Neural cell (in vitro differentiated cells): ENCODE measurements around the gene ARHGEF12. TPM values are rescaled to one million over a fixed set of nuclear protein-coding genes. Genes with fewer than 3 reads are reported as not detected.

Source experiments
- H2AFZ ChIP-seq: fragments of 200-600, 300-800 bp; sonication (generic), shearing (Covaris generic); 2 replicates; pipeline ENCODE4 v1.6.0; 2014; ENCODE audit warnings: low read depth, mild to moderate bottlenecking, antibody characterized with exemption, low read length, moderate library complexity
- H3F3A ChIP-seq: fragments of 200-600 bp; shearing (Covaris generic); 2 replicates; pipeline ENCODE4 v1.6.1; 2016; ENCODE audit warnings: mild to moderate bottlenecking, moderate library complexity, mixed read lengths, antibody characterized with exemption, low read length; ENCODE audit not compliant: insufficient read depth, poor library complexity, severe bottlenecking
- H3K27ac ChIP-seq: fragments of 200-600, 300-800 bp; sonication (generic), shearing (Covaris generic); 2 replicates; pipeline ENCODE4 v1.5.1; 2014; ENCODE audit warnings: mild to moderate bottlenecking, low read length, moderate library complexity
- H3K27me3 ChIP-seq: fragments of 300-800, 200-600 bp; sonication (generic), shearing (Covaris generic); 2 replicates; pipeline ENCODE4 v1.6.0; 2014; ENCODE audit warnings: mild to moderate bottlenecking, low read depth, low read length, moderate library complexity; ENCODE audit not compliant: insufficient read depth
- H3K36me3 ChIP-seq: fragments of 300-800, 200-600 bp; sonication (generic), shearing (Covaris generic); 2 replicates; pipeline ENCODE4 v1.5.1; 2014; ENCODE audit warnings: mild to moderate bottlenecking, antibody characterized with exemption, low read length, moderate library complexity; ENCODE audit not compliant: insufficient read depth
- H3K4me2 ChIP-seq: fragments of 300-800, 200-600 bp; sonication (generic), shearing (Covaris generic); 2 replicates; pipeline ENCODE4 v1.6.0; 2014; ENCODE audit warnings: mild to moderate bottlenecking, low read length
- H3K4me3 ChIP-seq: fragments of 300-800, 200-600 bp; sonication (generic), shearing (Covaris generic); 2 replicates; pipeline ENCODE4 v1.5.1; 2014; ENCODE audit warnings: mild to moderate bottlenecking, low read length, moderate library complexity
- H3K79me2 ChIP-seq: fragments of 200-600 bp; shearing (Covaris generic); replicated peaks from 2 replicates; pipeline ENCODE4 v1.6.0; 2014; ENCODE audit warnings: mild to moderate bottlenecking, low read length, moderate library complexity; ENCODE audit not compliant: insufficient read depth
- H3K9ac ChIP-seq: fragments of 300-800, 200-600 bp; sonication (generic), shearing (Covaris generic); 2 replicates; pipeline ENCODE4 v1.6.1; 2016; ENCODE audit warnings: mild to moderate bottlenecking, low read length, mixed read lengths
- H3K9me2 ChIP-seq: fragments of 200-600 bp; shearing (Covaris generic); 2 replicates; pipeline ENCODE4 v1.6.1; 2016; ENCODE audit warnings: mild to moderate bottlenecking, low read length, mixed read lengths; ENCODE audit not compliant: insufficient read depth
- H3K9me3 ChIP-seq: fragments of 200-600, 300-800 bp; sonication (generic), shearing (Covaris generic); 2 replicates; pipeline ENCODE4 v1.6.1; 2016; ENCODE audit warnings: mild to moderate bottlenecking, mixed run types, low read length, moderate library complexity, mixed read lengths
- H4K20me1 ChIP-seq: fragments of 200-600 bp; shearing (Covaris generic); 2 replicates; pipeline ENCODE4 v1.6.1; 2016; ENCODE audit warnings: mild to moderate bottlenecking, mixed run types; ENCODE audit not compliant: insufficient read depth
- EP300 ChIP-seq: fragments of 450-650 bp; conservative IDR thresholded peaks from 2 replicates; pipeline ENCODE4 v1.6.1; 2014; ENCODE audit warnings: antibody characterized with exemption, mild to moderate bottlenecking, moderate library complexity; ENCODE audit not compliant: poor library complexity, severe bottlenecking
- EZH2 ChIP-seq: fragments of 200-600, 300-800 bp; shearing (Covaris generic), sonication (generic); IDR thresholded peaks from 2 replicates; pipeline ENCODE4 v1.6.1; 2014; ENCODE audit warnings: antibody characterized with exemption, low read length, borderline replicate concordance, mild to moderate bottlenecking; ENCODE audit not compliant: insufficient read depth, poor library complexity, severe bottlenecking
- MXI1 ChIP-seq: fragments of 450-650 bp; conservative IDR thresholded peaks from 2 replicates; pipeline ENCODE4 v1.6.1; 2014; ENCODE audit warnings: antibody characterized with exemption, mild to moderate bottlenecking; ENCODE audit not compliant: poor library complexity, severe bottlenecking
- POLR2AphosphoS5 ChIP-seq: IDR thresholded peaks from 2 replicates; pipeline ENCODE4 v1.6.1; 2012
- RAD21 ChIP-seq: fragments of 450-650 bp; conservative IDR thresholded peaks from 2 replicates; pipeline ENCODE4 v1.6.1; 2014; ENCODE audit warnings: antibody characterized with exemption, mild to moderate bottlenecking, moderate library complexity
- SMC3 ChIP-seq: fragments of 450-650 bp; conservative IDR thresholded peaks from 2 replicates; pipeline ENCODE4 v1.6.1; 2014; ENCODE audit warnings: antibody characterized with exemption, mild to moderate bottlenecking, moderate library complexity; ENCODE audit not compliant: poor library complexity
- TAF1 ChIP-seq: IDR thresholded peaks from 2 replicates; pipeline ENCODE4 v1.6.1; 2012; ENCODE audit warnings: low read depth
- polyA plus RNA-seq: library from polyadenylated mRNA; depleted of rRNA; stranded (reverse); fragments of >200 nt; gene quantifications from 2 replicates; pipeline ENCODE4 v1.2.3, GENCODE V29; 2014
- TF ChIP-seq, protein P1 (sequence below): fragments of 450-650 bp; IDR thresholded peaks from 2 replicates; pipeline ENCODE4 v1.5.1; 2014; ENCODE audit warnings: antibody characterized with exemption, mild to moderate bottlenecking, moderate library complexity; ENCODE audit not compliant: poor library complexity, severe bottlenecking
- TF ChIP-seq, protein P2 (sequence below): IDR thresholded peaks from 2 replicates; pipeline ENCODE4 v1.6.1; 2012; ENCODE audit warnings: borderline replicate concordance

Gene ARHGEF12
- polyA plus RNA-seq, 1 donor from 2014 or later: 93.4 TPM

DNA sequence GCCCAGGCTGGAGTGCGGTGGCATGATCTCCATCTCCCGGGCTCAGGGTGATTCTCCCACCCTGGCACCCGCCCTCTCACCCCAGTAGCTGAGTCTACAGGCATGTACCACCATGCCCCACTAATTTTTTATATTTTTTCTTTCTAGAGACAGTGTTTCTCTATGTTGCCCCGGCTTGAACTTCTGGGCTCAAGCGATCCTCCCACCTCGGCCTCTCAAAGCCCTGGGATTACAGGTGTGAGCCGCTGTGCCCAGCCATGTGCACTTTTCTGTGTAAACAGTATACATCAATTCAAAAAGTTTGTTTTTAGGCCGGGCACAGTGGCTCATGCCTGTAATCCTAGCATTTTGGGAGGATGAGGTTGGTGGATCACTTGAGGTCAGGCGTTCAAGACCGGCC is 190.0 kb downstream of the ARHGEF12 start:
- H3K9ac ChIP-seq: no peak overlapping the region
- H3K9me3 ChIP-seq: no peaks in the 10 kb centered on the region
- no peaks in the 10 kb centered on the region for H3F3A ChIP-seq
- no peaks in the 10 kb centered on the region for H3K27me3 ChIP-seq
- no peaks in the 10 kb centered on the region for H3K36me3 ChIP-seq
- H3K79me2 ChIP-seq: no peaks in the 10 kb centered on the region
- no peak overlapping the region for H2AFZ ChIP-seq
- TF ChIP-seq, protein P1, sequence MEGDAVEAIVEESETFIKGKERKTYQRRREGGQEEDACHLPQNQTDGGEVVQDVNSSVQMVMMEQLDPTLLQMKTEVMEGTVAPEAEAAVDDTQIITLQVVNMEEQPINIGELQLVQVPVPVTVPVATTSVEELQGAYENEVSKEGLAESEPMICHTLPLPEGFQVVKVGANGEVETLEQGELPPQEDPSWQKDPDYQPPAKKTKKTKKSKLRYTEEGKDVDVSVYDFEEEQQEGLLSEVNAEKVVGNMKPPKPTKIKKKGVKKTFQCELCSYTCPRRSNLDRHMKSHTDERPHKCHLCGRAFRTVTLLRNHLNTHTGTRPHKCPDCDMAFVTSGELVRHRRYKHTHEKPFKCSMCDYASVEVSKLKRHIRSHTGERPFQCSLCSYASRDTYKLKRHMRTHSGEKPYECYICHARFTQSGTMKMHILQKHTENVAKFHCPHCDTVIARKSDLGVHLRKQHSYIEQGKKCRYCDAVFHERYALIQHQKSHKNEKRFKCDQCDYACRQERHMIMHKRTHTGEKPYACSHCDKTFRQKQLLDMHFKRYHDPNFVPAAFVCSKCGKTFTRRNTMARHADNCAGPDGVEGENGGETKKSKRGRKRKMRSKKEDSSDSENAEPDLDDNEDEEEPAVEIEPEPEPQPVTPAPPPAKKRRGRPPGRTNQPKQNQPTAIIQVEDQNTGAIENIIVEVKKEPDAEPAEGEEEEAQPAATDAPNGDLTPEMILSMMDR: no peak
- no peak for TF ChIP-seq RAD21
- no peak for TF ChIP-seq POLR2AphosphoS5
- no peak for TF ChIP-seq EP300
- TF ChIP-seq SMC3: no peak
- no peak for TF ChIP-seq TAF1
- no peak for TF ChIP-seq MXI1
- no peak for TF ChIP-seq EZH2
- TF ChIP-seq, protein P2, sequence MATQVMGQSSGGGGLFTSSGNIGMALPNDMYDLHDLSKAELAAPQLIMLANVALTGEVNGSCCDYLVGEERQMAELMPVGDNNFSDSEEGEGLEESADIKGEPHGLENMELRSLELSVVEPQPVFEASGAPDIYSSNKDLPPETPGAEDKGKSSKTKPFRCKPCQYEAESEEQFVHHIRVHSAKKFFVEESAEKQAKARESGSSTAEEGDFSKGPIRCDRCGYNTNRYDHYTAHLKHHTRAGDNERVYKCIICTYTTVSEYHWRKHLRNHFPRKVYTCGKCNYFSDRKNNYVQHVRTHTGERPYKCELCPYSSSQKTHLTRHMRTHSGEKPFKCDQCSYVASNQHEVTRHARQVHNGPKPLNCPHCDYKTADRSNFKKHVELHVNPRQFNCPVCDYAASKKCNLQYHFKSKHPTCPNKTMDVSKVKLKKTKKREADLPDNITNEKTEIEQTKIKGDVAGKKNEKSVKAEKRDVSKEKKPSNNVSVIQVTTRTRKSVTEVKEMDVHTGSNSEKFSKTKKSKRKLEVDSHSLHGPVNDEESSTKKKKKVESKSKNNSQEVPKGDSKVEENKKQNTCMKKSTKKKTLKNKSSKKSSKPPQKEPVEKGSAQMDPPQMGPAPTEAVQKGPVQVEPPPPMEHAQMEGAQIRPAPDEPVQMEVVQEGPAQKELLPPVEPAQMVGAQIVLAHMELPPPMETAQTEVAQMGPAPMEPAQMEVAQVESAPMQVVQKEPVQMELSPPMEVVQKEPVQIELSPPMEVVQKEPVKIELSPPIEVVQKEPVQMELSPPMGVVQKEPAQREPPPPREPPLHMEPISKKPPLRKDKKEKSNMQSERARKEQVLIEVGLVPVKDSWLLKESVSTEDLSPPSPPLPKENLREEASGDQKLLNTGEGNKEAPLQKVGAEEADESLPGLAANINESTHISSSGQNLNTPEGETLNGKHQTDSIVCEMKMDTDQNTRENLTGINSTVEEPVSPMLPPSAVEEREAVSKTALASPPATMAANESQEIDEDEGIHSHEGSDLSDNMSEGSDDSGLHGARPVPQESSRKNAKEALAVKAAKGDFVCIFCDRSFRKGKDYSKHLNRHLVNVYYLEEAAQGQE: no peak
- H3K9me2 ChIP-seq: no peaks in the 10 kb centered on the region
- H3K27ac ChIP-seq: no peak overlapping the region
- H3K4me3 ChIP-seq: no peak overlapping the region
- no peaks in the 10 kb centered on the region for H4K20me1 ChIP-seq
- H3K4me2 ChIP-seq: no peak overlapping the region

DNA sequence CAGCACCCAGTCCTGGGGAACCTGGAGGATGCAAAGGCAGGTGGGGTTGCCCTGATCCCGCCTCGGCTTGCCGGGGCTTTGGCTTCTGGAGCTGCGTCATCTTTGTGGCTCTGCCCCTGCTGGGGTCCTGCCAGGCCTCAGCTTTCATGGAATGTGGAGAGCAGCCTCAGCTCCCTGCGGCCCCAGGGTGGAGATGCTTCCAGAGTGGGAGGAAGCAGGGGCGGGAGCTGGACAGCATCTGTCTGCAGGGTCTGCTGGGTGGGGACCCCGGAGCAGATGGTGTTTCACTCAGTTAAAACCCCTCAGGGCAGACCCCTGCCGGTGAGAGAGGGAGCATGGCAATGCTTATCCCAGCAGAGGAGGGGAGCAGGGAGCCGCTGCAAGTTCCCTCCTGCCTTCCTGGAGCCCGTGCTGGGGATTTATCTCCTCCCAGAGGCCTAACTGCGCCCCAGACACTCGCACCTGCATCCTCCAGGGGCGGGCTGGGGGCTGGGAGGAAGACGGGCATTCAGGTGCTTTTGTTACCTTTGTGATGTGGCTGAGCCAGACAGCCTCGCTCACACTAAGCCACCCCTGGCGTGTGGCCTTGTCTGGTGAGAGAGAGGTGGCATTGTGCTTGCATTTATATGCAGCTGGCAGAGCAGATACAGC is 191.0 kb downstream of the ARHGEF12 start:
- H3F3A ChIP-seq: no peaks in the 10 kb centered on the region
- no peaks in the 10 kb centered on the region for H3K36me3 ChIP-seq
- no peak overlapping the region for H3K9ac ChIP-seq
- no peaks in the 10 kb centered on the region for H3K79me2 ChIP-seq
- no peaks in the 10 kb centered on the region for H3K9me3 ChIP-seq
- no peaks in the 10 kb centered on the region for H4K20me1 ChIP-seq
- no peak overlapping the region for H3K4me2 ChIP-seq
- no peaks in the 10 kb centered on the region for H3K9me2 ChIP-seq
- H3K4me3 ChIP-seq: no peak overlapping the region
- TF ChIP-seq EP300 (no peak), POLR2AphosphoS5 (no peak), TAF1 (no peak), RAD21 (no peak), EZH2 (no peak), MXI1 (no peak), SMC3 (no peak)
- TF ChIP-seq, protein P1: peak; percentile 43
- no peak overlapping the region for H3K27ac ChIP-seq
- no peak overlapping the region for H2AFZ ChIP-seq
- H3K27me3 ChIP-seq: no peaks in the 10 kb centered on the region
